ENCODE measurements around the gene ZNF311.
"Not testable (repeated sequence)": the region's sequence is repeated elsewhere in the genome, so short reads cannot be mapped to it uniquely, and the experiment has no call there.

Gene ZNF311

DNA sequence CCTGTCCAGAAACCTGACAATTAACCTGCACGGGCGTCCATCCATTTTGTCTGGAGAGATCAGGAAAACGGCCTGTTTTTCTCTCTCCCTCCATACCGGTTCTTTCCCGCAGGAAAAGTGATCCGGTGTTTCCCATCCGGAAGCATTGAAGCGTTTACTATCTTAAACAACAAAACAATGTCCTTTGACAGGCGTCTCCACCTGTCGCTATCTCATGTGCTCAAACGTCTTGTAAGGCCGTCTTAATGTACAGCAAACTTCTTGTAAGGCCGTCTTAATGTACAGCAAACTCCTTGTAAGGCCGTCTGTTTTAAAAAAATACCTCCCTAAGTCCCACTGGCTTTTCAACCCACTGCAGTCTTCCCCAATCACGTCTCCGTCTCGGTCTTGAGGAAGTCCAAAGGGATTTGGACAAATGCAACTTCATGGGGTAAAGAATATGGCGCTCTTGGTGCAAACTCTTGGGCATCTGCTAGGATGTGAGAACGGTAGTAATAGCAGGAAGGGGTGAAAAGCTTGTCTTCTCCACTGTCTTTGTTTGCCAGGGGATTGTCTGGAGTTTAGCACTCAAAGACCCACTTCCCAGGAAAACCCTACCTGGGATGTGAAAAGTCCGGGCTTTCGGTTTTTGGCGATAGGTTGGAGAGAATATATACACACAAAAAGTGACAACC is 51.4 kb downstream of the ZNF311 start:
- no peak for DNase-seq (ENCODE audit: low read depth)
- TF ChIP-seq, protein P1, sequence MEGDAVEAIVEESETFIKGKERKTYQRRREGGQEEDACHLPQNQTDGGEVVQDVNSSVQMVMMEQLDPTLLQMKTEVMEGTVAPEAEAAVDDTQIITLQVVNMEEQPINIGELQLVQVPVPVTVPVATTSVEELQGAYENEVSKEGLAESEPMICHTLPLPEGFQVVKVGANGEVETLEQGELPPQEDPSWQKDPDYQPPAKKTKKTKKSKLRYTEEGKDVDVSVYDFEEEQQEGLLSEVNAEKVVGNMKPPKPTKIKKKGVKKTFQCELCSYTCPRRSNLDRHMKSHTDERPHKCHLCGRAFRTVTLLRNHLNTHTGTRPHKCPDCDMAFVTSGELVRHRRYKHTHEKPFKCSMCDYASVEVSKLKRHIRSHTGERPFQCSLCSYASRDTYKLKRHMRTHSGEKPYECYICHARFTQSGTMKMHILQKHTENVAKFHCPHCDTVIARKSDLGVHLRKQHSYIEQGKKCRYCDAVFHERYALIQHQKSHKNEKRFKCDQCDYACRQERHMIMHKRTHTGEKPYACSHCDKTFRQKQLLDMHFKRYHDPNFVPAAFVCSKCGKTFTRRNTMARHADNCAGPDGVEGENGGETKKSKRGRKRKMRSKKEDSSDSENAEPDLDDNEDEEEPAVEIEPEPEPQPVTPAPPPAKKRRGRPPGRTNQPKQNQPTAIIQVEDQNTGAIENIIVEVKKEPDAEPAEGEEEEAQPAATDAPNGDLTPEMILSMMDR (IDR thresholded peaks at IDR 0.05; ENCODE audit: control insufficient read depth, extremely low read depth, insufficient read depth) = no peak
- peak overlapping the region; percentile 62 for H3K4me3 ChIP-seq (ENCODE audit: low read depth, low read length)

DNA sequence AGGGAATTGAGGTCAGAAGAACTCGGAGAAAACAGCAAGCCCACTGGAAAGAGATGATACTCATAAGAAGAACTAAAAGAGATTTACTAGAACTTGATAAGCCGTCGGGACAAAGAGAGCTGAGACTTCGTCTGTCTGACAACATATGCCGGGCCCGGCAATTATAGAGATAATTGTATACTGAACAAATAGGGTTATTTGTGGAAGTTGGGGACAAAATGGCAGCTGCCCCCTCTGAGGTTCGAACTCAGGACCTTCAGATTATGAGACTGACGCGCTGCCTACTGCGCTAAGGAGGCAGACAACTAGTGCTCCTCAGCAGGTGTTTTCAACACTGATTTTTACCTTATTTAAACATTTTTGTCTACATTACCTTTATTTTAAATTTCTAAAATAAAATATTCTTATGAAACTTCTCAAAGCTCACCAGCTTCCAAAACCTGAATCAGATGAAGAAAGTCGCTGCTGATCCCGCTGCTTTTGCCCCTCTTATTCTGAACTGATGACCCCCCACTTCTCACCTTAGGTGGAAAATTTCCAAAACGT is 52.0 kb downstream of the ZNF311 start:
- H3K4me3 ChIP-seq (ENCODE audit: low read depth, low read length) = peak overlapping the region; percentile 62
- no peak for DNase-seq (ENCODE audit: low read depth)

DNA sequence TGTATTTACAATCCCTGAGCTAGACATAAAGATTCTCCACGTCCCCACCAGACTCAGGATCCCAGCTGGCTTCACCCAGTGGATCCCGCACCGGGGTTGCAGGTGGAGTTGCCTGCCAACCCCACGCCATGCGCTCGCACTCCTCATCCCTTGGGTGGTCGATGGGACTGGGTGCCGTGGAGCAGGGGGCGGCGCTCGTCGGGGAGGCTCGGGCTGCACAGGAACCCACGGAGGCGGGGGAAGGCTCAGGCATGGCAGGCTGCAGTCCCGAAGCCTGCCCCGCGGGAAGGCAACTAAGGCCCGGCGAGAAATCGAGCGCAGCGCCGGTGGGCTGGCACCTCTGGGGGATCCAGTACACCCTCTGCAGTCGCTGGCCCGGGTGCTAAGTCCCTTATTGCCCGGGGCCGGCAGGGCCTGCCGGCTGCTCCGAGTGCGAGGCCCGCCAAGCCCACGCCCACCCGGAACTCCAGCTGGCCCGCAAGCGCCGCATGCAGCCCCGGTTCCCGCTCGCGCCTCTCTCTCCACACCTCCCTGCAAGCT is 55.4 kb downstream of the ZNF311 start:
- H3K4me3 ChIP-seq (ENCODE audit: low read depth, low read length); DNase-seq (ENCODE audit: low read depth): not testable (repeated sequence)

More for the DNA sequence above, 52.0 kb downstream of the ZNF311 start:
- TF ChIP-seq, protein P1 (IDR thresholded peaks at IDR 0.05; ENCODE audit: control insufficient read depth, extremely low read depth, insufficient read depth) = no peak

DNA sequence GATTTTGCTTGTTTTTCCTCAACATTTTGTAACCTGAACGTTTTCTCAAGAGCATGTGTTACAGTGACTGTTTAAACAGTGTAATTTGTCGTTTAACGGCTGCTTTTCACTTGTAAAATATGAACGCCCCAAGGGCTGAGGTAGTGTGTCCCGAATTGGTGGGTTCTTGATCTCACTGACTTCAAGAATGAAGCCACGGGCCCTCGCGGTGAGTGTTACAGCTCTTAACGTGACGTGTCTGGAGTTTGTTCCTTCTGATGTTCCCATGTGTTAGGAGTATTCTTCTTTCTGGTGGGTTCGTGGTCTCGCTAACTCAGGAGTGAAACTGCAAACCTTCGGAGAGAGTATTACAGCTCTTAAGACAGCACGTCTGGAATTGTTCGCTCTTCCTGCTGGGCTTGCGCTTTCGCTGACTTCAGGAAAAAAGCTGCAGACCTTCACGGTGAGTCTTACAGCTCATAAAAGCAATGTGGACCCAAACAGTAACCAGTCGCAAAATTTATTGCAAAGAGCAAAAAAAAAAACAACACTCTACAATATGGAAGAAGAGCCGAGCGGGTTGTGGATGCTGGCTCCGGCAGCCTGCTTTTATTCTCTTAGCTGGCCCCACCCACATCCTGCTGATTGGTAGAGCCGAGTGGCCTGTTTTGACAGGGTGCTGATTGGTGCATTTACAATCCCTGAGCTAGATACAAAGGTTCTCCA is 56.2 kb downstream of the ZNF311 start:
- DNase-seq (ENCODE audit: low read depth) = no peak
- no peak overlapping the region for H3K4me3 ChIP-seq (ENCODE audit: low read depth, low read length)
- TF ChIP-seq, protein P1 (IDR thresholded peaks at IDR 0.05; ENCODE audit: control insufficient read depth, extremely low read depth, insufficient read depth) = no peak

DNA sequence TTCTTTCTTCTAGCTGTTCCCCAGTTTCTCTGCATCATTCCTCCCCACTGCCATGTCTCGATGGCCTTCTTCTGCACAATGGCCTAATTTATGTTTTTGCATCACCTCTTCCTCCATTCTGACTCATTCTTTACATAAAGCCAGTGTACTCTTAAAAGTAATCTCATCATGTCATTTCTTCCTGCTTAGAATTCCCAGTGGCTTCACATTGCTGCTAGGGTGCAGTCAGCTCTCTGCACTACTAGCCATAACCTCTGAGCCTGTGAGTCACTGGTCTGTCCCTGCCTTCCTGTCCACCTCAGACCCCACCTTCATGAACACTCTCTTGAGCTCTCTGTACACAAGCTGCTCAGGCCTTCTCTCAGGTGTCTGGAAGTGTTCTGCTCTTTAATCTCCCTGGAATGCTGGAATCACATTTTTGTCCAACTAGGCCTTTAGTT is 57.3 kb downstream of the ZNF311 start:
- no peak for DNase-seq (ENCODE audit: low read depth)
- TF ChIP-seq, protein P1 (IDR thresholded peaks at IDR 0.05; ENCODE audit: control insufficient read depth, extremely low read depth, insufficient read depth) = no peak
- H3K4me3 ChIP-seq (ENCODE audit: low read depth, low read length) = no peak overlapping the region

DNA sequence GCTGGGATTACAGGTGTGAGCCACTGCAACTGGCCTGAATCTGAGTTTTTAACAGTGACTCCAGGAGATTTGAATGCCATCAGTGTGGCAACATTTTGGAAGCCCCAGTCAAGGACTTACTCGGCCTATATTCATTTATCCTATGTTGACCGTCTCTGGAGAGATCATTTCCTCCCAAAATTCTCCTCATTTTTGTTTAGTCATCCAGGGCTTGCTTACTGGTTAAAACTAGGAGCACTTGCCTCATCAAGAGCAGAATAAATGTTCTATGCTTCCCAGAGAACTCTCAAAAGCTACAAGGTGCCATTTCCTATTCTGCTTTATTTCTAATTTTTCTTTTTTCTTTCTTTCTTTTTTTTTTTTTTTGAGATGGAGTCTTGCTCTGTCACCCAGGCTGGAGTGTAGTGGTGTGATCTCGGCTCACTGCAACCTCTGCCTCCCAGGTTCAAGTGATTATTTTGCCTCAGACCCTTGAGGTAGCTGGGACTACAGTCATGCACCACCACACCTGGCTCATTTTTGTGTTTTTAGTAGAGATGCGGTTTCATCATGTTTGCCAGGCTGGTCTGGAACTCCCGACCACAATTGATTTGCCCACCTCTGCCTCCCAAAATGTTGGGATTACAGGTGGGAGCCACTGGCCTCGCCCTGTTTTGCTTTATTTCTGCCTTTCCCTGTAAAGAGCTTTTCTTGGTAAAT is 57.9 kb downstream of the ZNF311 start:
- no peak overlapping the region for H3K4me3 ChIP-seq (ENCODE audit: low read depth, low read length)
- TF ChIP-seq, protein P1 (IDR thresholded peaks at IDR 0.05; ENCODE audit: control insufficient read depth, extremely low read depth, insufficient read depth) = no peak
- no peak for DNase-seq (ENCODE audit: low read depth)

DNA sequence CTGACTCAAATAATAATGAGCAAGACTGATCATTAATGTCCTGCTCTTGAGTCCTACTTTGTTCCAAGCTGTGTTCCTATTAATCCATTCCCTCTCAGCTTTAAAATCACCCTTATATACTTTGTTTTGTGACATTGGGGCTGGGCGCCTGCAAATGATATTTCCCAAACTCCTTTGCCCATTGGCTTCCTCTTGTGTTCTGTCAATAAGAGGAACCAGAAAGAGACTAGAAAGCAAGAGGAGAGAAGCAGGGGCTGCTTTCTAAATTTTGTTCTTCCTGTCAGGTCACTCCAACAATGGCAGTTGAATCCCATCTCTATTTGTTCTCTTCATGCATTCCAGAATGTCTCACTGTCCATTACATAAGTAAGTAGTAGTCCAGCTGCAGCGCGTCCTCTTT is 59.8 kb downstream of the ZNF311 start:
- TF ChIP-seq, protein P1 (IDR thresholded peaks at IDR 0.05; ENCODE audit: control insufficient read depth, extremely low read depth, insufficient read depth) = no peak
- DNase-seq (ENCODE audit: low read depth) = no peak
- H3K4me3 ChIP-seq (ENCODE audit: low read depth, low read length) = no peak overlapping the region
